Fibroblast of the aortic adventitia (primary cell): ENCODE measurements around the gene EFNB2. TPM values are rescaled to one million over a fixed set of nuclear protein-coding genes. Genes with fewer than 3 reads are reported as not detected.

Source experiments
- DNase-seq: peaks from one replicate; pipeline ENCODE4 v3.0.0-alpha.2; 2010; ENCODE audit warnings: low read depth
- H3K4me3 ChIP-seq: 2 replicates; pipeline ENCODE4 v1.5.1; 2011; ENCODE audit warnings: low read depth, mild to moderate bottlenecking, control low read depth, low read length, moderate library complexity
- CTCF ChIP-seq: IDR thresholded peaks from 2 replicates; pipeline ENCODE4 v1.5.1; 2011; ENCODE audit warnings: mild to moderate bottlenecking, low read length, control low read depth, inconsistent platforms; ENCODE audit not compliant: insufficient read depth
- total RNA-seq: library from RNA; depleted of rRNA; stranded (reverse); fragments of >200 nt; gene quantifications from 2 replicates; pipeline ENCODE4 v1.2.3, GENCODE V29; 2012; ENCODE audit warnings: low replicate concordance

EFNB2 gene
- total RNA-seq, 1 donor: 5.5 TPM

- no peak for TF ChIP-seq CTCF
- no peak overlapping the region for H3K4me3 ChIP-seq
- DNase-seq: no peak
Measured at GRCh38 chr13:106526738-106527444, 8.6 kb downstream of the EFNB2 start.

GRCh38 chr13:106525865-106526264 is 9.6 kb downstream of the EFNB2 start:
- TF ChIP-seq CTCF: no peak
- DNase-seq: no peak
- H3K4me3 ChIP-seq: no peak overlapping the region

- TF ChIP-seq CTCF: no peak
- DNase-seq: no peak
- no peak overlapping the region for H3K4me3 ChIP-seq
Measured at GRCh38 chr13:106524108-106524507, 11.4 kb downstream of the EFNB2 start.

GRCh38 chr13:106523576-106523975 is 11.9 kb downstream of the EFNB2 start:
- peak; percentile 30 for DNase-seq
- no peak for TF ChIP-seq CTCF
- H3K4me3 ChIP-seq: no peak overlapping the region

GRCh38 chr13:106522898-106523525 is 12.4 kb downstream of the EFNB2 start:
- DNase-seq: no peak
- TF ChIP-seq CTCF: no peak
- H3K4me3 ChIP-seq: no peak overlapping the region

GRCh38 chr13:106522112-106522705 is 13.3 kb downstream of the EFNB2 start:
- H3K4me3 ChIP-seq: no peak overlapping the region
- no peak for TF ChIP-seq CTCF
- no peak for DNase-seq
